GM18502 (cell line): ENCODE measurements around the gene LRRC4C.
"Not testable (repeated sequence)": the region's sequence is repeated elsewhere in the genome, so short reads cannot be mapped to it uniquely, and the experiment has no call there.

ENCODE experiments used
- ATAC-seq: cut with Tn5 transposase; IDR thresholded peaks from one replicate; pipeline ENCODE4 v1.9.1; 2021; ENCODE audit warnings: mild to moderate bottlenecking; ENCODE audit not compliant: unreplicated experiment, poor library complexity

LRRC4C gene

GRCh38 chr11:40597546-40598113 lies 861.8 kb downstream of the LRRC4C start:
- ATAC-seq, result no peak

GRCh38 chr11:40573254-40573891 lies 886.1 kb downstream of the LRRC4C start:
- ATAC-seq, result no peak

- no peak for ATAC-seq
These were observed 889.4 kb downstream of the LRRC4C start for GRCh38 chr11:40569947-40570531.

- ATAC-seq, result no peak
These were observed 892.1 kb downstream of the LRRC4C start for GRCh38 chr11:40567392-40567791.

GRCh38 chr11:40544162-40544561 lies 915.3 kb downstream of the LRRC4C start:
- ATAC-seq, result no peak

GRCh38 chr11:40542821-40543220 lies 916.6 kb downstream of the LRRC4C start:
- ATAC-seq, result no peak

- no peak for ATAC-seq
These were observed 921.7 kb downstream of the LRRC4C start for GRCh38 chr11:40537734-40538133.

GRCh38 chr11:40522080-40522479 lies 937.4 kb downstream of the LRRC4C start:
- not testable (repeated sequence) for ATAC-seq

GRCh38 chr11:40517122-40517521 lies 942.3 kb downstream of the LRRC4C start:
- no peak for ATAC-seq

GRCh38 chr11:40514124-40514523 lies 945.3 kb downstream of the LRRC4C start:
- no peak for ATAC-seq

GRCh38 chr11:40513281-40513680 lies 946.2 kb downstream of the LRRC4C start:
- no peak for ATAC-seq

GRCh38 chr11:40508303-40508702 lies 951.1 kb downstream of the LRRC4C start:
- ATAC-seq, result no peak

- no peak for ATAC-seq
These were observed 953.2 kb downstream of the LRRC4C start for GRCh38 chr11:40506226-40506625.

- ATAC-seq, result no peak
These were observed 968.1 kb downstream of the LRRC4C start for GRCh38 chr11:40491341-40491740.

GRCh38 chr11:40467771-40468170 lies 991.7 kb downstream of the LRRC4C start:
- ATAC-seq, result no peak

- ATAC-seq, result no peak
These were observed 1014.1 kb downstream of the LRRC4C start for GRCh38 chr11:40445391-40445790.

GRCh38 chr11:40444151-40444550 lies 1015.3 kb downstream of the LRRC4C start:
- no peak for ATAC-seq

GRCh38 chr11:40435344-40435743 lies 1024.1 kb downstream of the LRRC4C start:
- no peak for ATAC-seq

GRCh38 chr11:40434926-40435325 lies 1024.5 kb downstream of the LRRC4C start:
- ATAC-seq, result no peak

GRCh38 chr11:40432358-40432757 lies 1027.1 kb downstream of the LRRC4C start:
- ATAC-seq, result no peak

GRCh38 chr11:40425168-40425567 lies 1034.3 kb downstream of the LRRC4C start:
- no peak for ATAC-seq
